ENCODE measurements around the gene CIAO1.

CIAO1 gene

DNA sequence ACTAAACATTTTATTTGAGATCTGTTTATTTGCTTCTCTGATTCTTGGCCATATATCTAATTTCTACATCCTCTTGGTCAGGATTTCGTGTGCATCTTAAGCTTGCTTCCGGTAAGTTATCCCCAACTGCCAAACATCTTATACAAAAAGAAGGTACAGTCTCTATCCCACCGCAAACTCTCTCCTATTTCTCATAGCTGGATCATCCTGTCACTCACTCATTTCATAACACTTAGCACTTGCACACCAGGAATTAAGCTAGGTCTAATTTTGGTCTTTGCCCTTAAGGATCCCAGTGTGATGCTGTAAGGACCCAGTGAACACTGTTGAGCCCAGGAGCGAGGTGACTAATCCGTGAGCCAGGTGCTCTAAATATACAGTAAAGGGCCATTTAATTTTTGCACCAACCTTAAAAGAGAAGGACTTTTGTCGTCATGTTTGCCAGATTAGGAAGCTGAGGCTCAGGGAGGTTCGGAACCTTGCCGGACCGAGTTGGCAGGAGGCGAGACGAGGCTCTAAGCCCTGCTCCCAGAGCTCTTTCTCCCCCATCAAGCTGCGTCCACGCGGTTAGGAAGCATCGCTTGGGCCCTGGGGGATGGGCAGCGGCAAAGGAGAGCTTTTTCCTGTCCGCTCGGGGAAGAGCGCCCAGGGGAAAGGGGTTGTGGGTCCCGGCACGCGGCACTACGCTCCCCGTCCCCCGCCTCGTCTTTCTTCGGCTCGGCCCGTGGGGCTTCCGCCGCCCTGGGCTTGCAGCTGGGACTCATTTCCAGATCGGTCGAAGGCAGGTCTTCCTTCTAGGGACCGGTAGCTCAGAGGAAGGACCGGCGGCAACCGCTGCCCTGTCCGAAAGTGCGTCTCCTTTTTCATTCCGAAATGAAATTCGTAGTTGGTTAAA, 55.0 kb downstream of the CIAO1 start:
- H3K4me1 ChIP-seq (ENCODE audit: control insufficient read depth in 2 of 2, insufficient read depth in 2 of 2, low read length in 2 of 2), result peaks cover 7 to 12% of the 10 kb centered on the region in 2 donors
- peaks cover 22 to 28% of the 10 kb centered on the region in 2 donors for H3K27me3 ChIP-seq (ENCODE audit: control insufficient read depth in 2 of 2, insufficient read depth in 2 of 2, low read length in 2 of 2)
- H3K27ac ChIP-seq (ENCODE audit: low read depth in 2 of 2, low read length in 2 of 2), result peak overlapping the region; percentile 35 to 67
- peak overlapping the region; percentile 57 to 60 for H3K9ac ChIP-seq (ENCODE audit: low read depth in 1 of 2, low read length in 2 of 2)
- H3K4me3 ChIP-seq (ENCODE audit: low read length in 2 of 2), result peak overlapping the region; percentile 58 to 74
- H3K36me3 ChIP-seq (ENCODE audit: control insufficient read depth in 2 of 2, insufficient read depth in 2 of 2, low read length in 2 of 2), result no peaks in the 10 kb centered on the region
- no peaks in the 10 kb centered on the region for H3K9me3 ChIP-seq (ENCODE audit: control insufficient read depth in 2 of 2, low read length in 2 of 2)

Data from mucosa of rectum (tissue), 2 donors.